HepG2 (cell line): Measurements from ENCODE around the gene SNIP1. TPM values are rescaled to one million over a fixed set of nuclear protein-coding genes. Genes with fewer than 3 reads are reported as not detected.

Source experiments
- BCL3 ChIP-seq: sonication (generic); formaldehyde crosslinking; IDR thresholded peaks from 2 replicates; pipeline ENCODE4 v1.5.1; 2020; ENCODE audit warnings: mild to moderate bottlenecking, missing genetic modification reagents, moderate library complexity
- E2F5 ChIP-seq: sonication (generic); formaldehyde crosslinking; conservative IDR thresholded peaks from 2 replicates; pipeline ENCODE4 v1.4.0; 2020; ENCODE audit warnings: missing genetic modification reagents
- EED ChIP-seq: sonication (generic); formaldehyde crosslinking; IDR thresholded peaks from 2 replicates; pipeline ENCODE4 v1.5.0; 2020; ENCODE audit warnings: mild to moderate bottlenecking, missing genetic modification reagents
- FLYWCH1 ChIP-seq: sonication (generic); formaldehyde crosslinking; IDR thresholded peaks from 2 replicates; pipeline ENCODE4 v1.8.1; 2023; ENCODE audit warnings: mild to moderate bottlenecking, missing genetic modification reagents
- FOSL1 ChIP-seq: sonication (generic); formaldehyde crosslinking; IDR thresholded peaks from 2 replicates; pipeline ENCODE4 v1.9.0; 2021; ENCODE audit warnings: missing genetic modification reagents, borderline replicate concordance
- HNRNPLL ChIP-seq: fragments of 200-400 bp; formaldehyde crosslinking; IDR thresholded peaks from 2 replicates; pipeline ENCODE4 v1.6.1; 2017; ENCODE audit warnings: mild to moderate bottlenecking, low read depth, low read length; ENCODE audit not compliant: poor library complexity, severe bottlenecking
- MZF1 ChIP-seq: sonication (generic); formaldehyde crosslinking; IDR thresholded peaks from 2 replicates; pipeline ENCODE4 v1.8.1; 2023; ENCODE audit warnings: mild to moderate bottlenecking, missing genetic modification reagents, borderline replicate concordance
- NCOA2 ChIP-seq: sonication (generic); formaldehyde crosslinking; IDR thresholded peaks from 2 replicates; pipeline ENCODE4 v1.8.0; 2022; ENCODE audit warnings: inconsistent platforms
- PHB2 ChIP-seq: fragments of 450-650 bp; IDR thresholded peaks from 2 replicates; pipeline ENCODE4 v1.6.1; 2018; ENCODE audit not compliant: partially characterized antibody
- SNAPC5 ChIP-seq: sonication (generic); formaldehyde crosslinking; IDR thresholded peaks from 2 replicates; pipeline ENCODE4 v1.8.1; 2023; ENCODE audit warnings: mild to moderate bottlenecking, missing genetic modification reagents, borderline replicate concordance
- ZBTB49 ChIP-seq: sonication (generic); formaldehyde crosslinking; IDR thresholded peaks from 2 replicates; pipeline ENCODE4 v1.4.0; 2020; ENCODE audit warnings: missing genetic modification reagents, borderline replicate concordance
- ZGPAT ChIP-seq: IDR thresholded peaks from 2 replicates; pipeline ENCODE4 v1.6.1; 2016; ENCODE audit warnings: mild to moderate bottlenecking
- ZNF12 ChIP-seq: sonication (generic); formaldehyde crosslinking; IDR thresholded peaks from 2 replicates; pipeline ENCODE4 v1.5.0; 2020; ENCODE audit warnings: missing genetic modification reagents
- ZNF292 ChIP-seq: sonication (generic); formaldehyde crosslinking; IDR thresholded peaks from 2 replicates; pipeline ENCODE4 v1.8.1; 2022; ENCODE audit warnings: mild to moderate bottlenecking, low read depth, missing genetic modification reagents, borderline replicate concordance
- ZNF44 ChIP-seq: sonication (generic); formaldehyde crosslinking; IDR thresholded peaks from 2 replicates; pipeline ENCODE4 v1.5.1; 2020; ENCODE audit warnings: mild to moderate bottlenecking, missing genetic modification reagents
- ZNF512 ChIP-seq: sonication (generic); formaldehyde crosslinking; IDR thresholded peaks from 2 replicates; pipeline ENCODE4 v1.4.0; 2020; ENCODE audit warnings: mild to moderate bottlenecking, missing genetic modification reagents
- ZNF574 ChIP-seq: sonication (generic); formaldehyde crosslinking; IDR thresholded peaks from 2 replicates; pipeline ENCODE4 v1.4.0; 2020; ENCODE audit warnings: missing genetic modification reagents
- polyA plus RNA-seq, 8 experiments: library from polyadenylated mRNA; depleted of rRNA in 3 of 8; stranded (reverse) in 7 of 8; unstranded in 1 of 8; fragments of >200 nt; fragmentation: Illumina TruSeq in 4 of 8; extraction: Trizol in 4 of 8; gene quantifications; 2 replicates each; pipeline versions ENCODE4 v1.2.1 to v1.2.3, GENCODE V29; 2011 to 2016; ENCODE audit warnings: low read depth in 4 of 8, missing spikeins in 1 of 8, mixed read lengths in 1 of 8; ENCODE audit not compliant: insufficient read depth in 1 of 8
- total RNA-seq, 5 experiments: library from RNA; depleted of rRNA; stranded (reverse); fragments of >200 nt; fragmentation: Illumina TruSeq; extraction: Trizol; gene quantifications; 2 replicates each; pipeline ENCODE4 v1.2.3, GENCODE V29; 2016; ENCODE audit warnings: low read depth in 1 of 5

The SNIP1 gene
- total and polyA plus RNA-seq, 2 of the 13 experiments (the other 11 are each of a cell fraction or from before 2014, with no cell fraction given), result 5.5 to 11.2 TPM

GRCh38 chr1:37553927-37554808 lies at the start of gene SNIP1 (continued):
- no peak for TF ChIP-seq ZNF512
- TF ChIP-seq PHB2, result no peak
- peak; percentile 97 for TF ChIP-seq E2F5 (CRISPR knock-in tag)
- no peak for TF ChIP-seq ZNF12 (CRISPR knock-in tag)
- no peak for TF ChIP-seq ZNF292 (CRISPR knock-in tag)
- TF ChIP-seq FLYWCH1 (CRISPR knock-in tag), result no peak
- peak; percentile 48; the same call in 1 of the 2 replicates for TF ChIP-seq NCOA2
- no peak for TF ChIP-seq BCL3 (CRISPR knock-in tag)
- TF ChIP-seq HNRNPLL, result peak; percentile 33
- no peak for TF ChIP-seq FOSL1
- TF ChIP-seq ZNF44, result no peak
- no peak for TF ChIP-seq SNAPC5 (CRISPR knock-in tag)
- no peak for TF ChIP-seq ZBTB49 (CRISPR knock-in tag)
- TF ChIP-seq ZNF574 (CRISPR knock-in tag), result peak; percentile 92
- peak; percentile 78 for TF ChIP-seq ZGPAT (CRISPR knock-in tag)
- TF ChIP-seq EED (CRISPR knock-in tag), result no peak
- TF ChIP-seq MZF1, result no peak
